ENCODE data around the gene NEO1. TPM values are rescaled to one million over a fixed set of nuclear protein-coding genes. Genes with fewer than 3 reads are reported as not detected.

NEO1 gene
- total RNA-seq, 1 experiment from 2014 or later = 12.4 TPM

DNA sequence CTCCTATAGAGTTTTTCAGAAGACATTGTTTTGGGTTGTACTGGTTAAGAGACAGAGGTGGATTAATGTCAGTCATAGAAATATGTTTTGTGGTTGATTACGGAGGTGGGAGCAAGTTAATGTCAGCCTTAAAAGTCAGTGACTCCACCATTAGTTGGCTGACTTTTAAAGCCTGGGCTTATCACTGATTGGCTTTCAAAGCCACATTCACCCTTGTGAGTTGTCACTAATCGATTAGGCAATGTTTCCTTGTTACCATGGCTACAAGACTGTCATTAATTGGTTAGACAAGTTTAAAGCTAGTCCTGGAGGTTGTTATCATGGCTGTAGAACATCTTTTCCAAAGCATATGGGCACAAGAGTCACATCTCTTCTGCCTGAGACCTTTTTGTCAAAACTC, 73.0 kb downstream of the NEO1 start:
- Mint-ChIP-seq H3K9me3 (ENCODE audit: unreplicated experiment) (no peaks in the 10 kb centered on the region), H3K27ac (ENCODE audit: unreplicated experiment) (no peak overlapping the region), H3K4me3 (ENCODE audit: unreplicated experiment) (no peak overlapping the region), H3K27me3 (ENCODE audit: insufficient read depth, unreplicated experiment) (no peaks in the 10 kb centered on the region), H3K4me1 (ENCODE audit: low read depth, unreplicated experiment) (no peaks in the 10 kb centered on the region), H3K36me3 (ENCODE audit: insufficient read depth, unreplicated experiment) (no peaks in the 10 kb centered on the region)
- Histone ChIP-seq H3K27me3 (replicated peaks; ENCODE audit: control insufficient read depth, insufficient read depth, low read length) (no peaks in the 10 kb centered on the region), H3K4me1 (peaks cover 12% of the 10 kb centered on the region; the same call in 1 of the 2 replicates), H3K9me3 (no peaks in the 10 kb centered on the region), H3K4me3 (ENCODE audit: low read depth, low read length) (no peak overlapping the region), H3K36me3 (ENCODE audit: control insufficient read depth, insufficient read depth, low read length) (no peaks in the 10 kb centered on the region)
- no TSS peak for BruUV-seq (replicated peaks)
- TF ChIP-seq, protein P1, sequence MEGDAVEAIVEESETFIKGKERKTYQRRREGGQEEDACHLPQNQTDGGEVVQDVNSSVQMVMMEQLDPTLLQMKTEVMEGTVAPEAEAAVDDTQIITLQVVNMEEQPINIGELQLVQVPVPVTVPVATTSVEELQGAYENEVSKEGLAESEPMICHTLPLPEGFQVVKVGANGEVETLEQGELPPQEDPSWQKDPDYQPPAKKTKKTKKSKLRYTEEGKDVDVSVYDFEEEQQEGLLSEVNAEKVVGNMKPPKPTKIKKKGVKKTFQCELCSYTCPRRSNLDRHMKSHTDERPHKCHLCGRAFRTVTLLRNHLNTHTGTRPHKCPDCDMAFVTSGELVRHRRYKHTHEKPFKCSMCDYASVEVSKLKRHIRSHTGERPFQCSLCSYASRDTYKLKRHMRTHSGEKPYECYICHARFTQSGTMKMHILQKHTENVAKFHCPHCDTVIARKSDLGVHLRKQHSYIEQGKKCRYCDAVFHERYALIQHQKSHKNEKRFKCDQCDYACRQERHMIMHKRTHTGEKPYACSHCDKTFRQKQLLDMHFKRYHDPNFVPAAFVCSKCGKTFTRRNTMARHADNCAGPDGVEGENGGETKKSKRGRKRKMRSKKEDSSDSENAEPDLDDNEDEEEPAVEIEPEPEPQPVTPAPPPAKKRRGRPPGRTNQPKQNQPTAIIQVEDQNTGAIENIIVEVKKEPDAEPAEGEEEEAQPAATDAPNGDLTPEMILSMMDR (IDR thresholded peaks at IDR 0.05; ENCODE audit: insufficient read depth in 1 of 2, low read depth in 1 of 2, low read length in 1 of 2, severe bottlenecking in 1 of 2, unreplicated experiment in 1 of 2) = no peak
- ChIA-PET CTCF (interaction anchor here (0.9 to 1.0 kb wide), 2 partner anchors 12 to 106 kb away, joined by 3 to 4 read pairs; no protein-coding TSS in a partner anchor), POLR2A (no interaction called here)
- DNase-seq = peak in 1 of 2 experiments; percentile 20
- intact Hi-C loops (cut with micrococcal nuclease; ENCODE audit: unreplicated experiment) = no loop called here

DNA sequence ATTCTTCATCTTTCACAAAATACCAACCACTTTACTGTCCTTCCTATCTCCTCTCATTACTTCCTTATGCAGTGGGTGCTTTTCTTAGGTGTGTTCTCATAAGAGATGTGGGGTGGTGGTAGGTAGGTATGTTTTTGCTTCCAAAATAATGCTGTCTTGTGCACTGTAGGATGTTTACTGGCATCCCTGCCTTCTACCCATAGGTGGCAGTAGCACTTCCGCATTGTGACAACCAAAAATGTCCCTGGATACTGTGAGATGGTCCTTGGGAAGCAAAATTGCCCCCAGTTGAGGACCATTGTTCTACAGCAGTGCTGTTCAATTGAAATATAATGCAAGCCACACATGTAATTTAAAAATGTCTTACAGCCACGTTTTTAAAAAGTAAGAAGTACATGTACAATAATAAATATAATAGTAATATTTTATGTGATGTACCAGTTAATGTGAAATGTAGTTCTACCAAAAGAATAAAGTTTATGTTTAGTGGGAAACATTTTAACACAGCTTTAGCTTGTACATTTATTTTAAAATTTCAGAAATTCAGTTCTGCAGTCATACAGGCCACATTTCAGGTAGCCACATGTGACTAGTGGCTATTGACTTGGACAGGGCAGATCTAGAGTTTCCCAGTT, 75.2 kb downstream of the NEO1 start:
- H3K4me1 Mint-ChIP-seq (ENCODE audit: low read depth, unreplicated experiment) = peaks cover 11% of the 10 kb centered on the region
- H3K36me3 ChIP-seq (ENCODE audit: control insufficient read depth, insufficient read depth, low read length) = no peaks in the 10 kb centered on the region
- DNase-seq = peak in 1 of 2 experiments; percentile 39
- peaks cover 12% of the 10 kb centered on the region; the same call in 1 of the 2 replicates for H3K4me1 ChIP-seq
- H3K9me3 Mint-ChIP-seq (ENCODE audit: unreplicated experiment) = no peaks in the 10 kb centered on the region
- CTCF ChIA-PET = no interaction called here
- no peaks in the 10 kb centered on the region for H3K27me3 Mint-ChIP-seq (ENCODE audit: insufficient read depth, unreplicated experiment)
- intact Hi-C loops (cut with micrococcal nuclease; ENCODE audit: unreplicated experiment) = no loop called here
- no peak overlapping the region for H3K27ac Mint-ChIP-seq (ENCODE audit: unreplicated experiment)
- TF ChIP-seq, protein P1 (IDR thresholded peaks at IDR 0.05; ENCODE audit: insufficient read depth in 1 of 2, low read depth in 1 of 2, low read length in 1 of 2, severe bottlenecking in 1 of 2, unreplicated experiment in 1 of 2) = peak; percentile 68 to 75
- no peak overlapping the region for H3K4me3 Mint-ChIP-seq (ENCODE audit: unreplicated experiment)
- H3K27me3 ChIP-seq (replicated peaks; ENCODE audit: control insufficient read depth, insufficient read depth, low read length) = no peaks in the 10 kb centered on the region
- no peaks in the 10 kb centered on the region for H3K9me3 ChIP-seq
- BruUV-seq (replicated peaks) = no TSS peak
- no peaks in the 10 kb centered on the region for H3K36me3 Mint-ChIP-seq (ENCODE audit: insufficient read depth, unreplicated experiment)
- H3K4me3 ChIP-seq (ENCODE audit: low read depth, low read length) = no peak overlapping the region
- POLR2A ChIA-PET = no interaction called here

DNA sequence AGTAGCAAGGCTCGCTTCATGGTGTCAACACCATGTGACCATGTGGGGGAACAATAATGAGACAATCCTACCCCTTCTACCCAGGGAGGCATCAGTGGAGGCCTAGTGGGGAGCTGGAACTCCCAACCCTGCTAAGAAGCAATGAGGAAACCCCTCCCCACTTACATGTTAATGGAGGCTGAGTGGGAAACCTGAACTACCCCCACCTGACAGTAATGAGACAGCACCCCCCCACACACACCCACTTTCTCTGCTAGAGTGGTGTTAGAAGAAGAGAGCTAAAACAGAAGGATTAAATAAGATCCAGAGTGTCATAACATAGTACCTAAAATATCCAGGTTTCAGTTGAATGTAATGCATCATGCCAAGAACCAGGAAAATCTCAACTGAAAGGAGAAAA, 78.6 kb downstream of the NEO1 start:
- no peak overlapping the region for H3K4me3 Mint-ChIP-seq (ENCODE audit: unreplicated experiment)
- H3K36me3 ChIP-seq (ENCODE audit: control insufficient read depth, insufficient read depth, low read length) = no peaks in the 10 kb centered on the region
- POLR2A ChIA-PET = no interaction called here
- peaks cover 14% of the 10 kb centered on the region for H3K4me1 Mint-ChIP-seq (ENCODE audit: low read depth, unreplicated experiment)
- no peaks in the 10 kb centered on the region for H3K9me3 Mint-ChIP-seq (ENCODE audit: unreplicated experiment)
- no TSS peak for BruUV-seq (replicated peaks)
- CTCF ChIA-PET = no interaction called here
- no peak for DNase-seq
- intact Hi-C loops (cut with micrococcal nuclease; ENCODE audit: unreplicated experiment) = no loop called here
- no peaks in the 10 kb centered on the region for H3K27me3 ChIP-seq (replicated peaks; ENCODE audit: control insufficient read depth, insufficient read depth, low read length)
- no peak overlapping the region for H3K4me3 ChIP-seq (ENCODE audit: low read depth, low read length)
- no peak overlapping the region for H3K27ac Mint-ChIP-seq (ENCODE audit: unreplicated experiment)
- no peaks in the 10 kb centered on the region for H3K9me3 ChIP-seq
- no peaks in the 10 kb centered on the region for H3K36me3 Mint-ChIP-seq (ENCODE audit: insufficient read depth, unreplicated experiment)
- TF ChIP-seq, protein P1 (IDR thresholded peaks at IDR 0.05; ENCODE audit: insufficient read depth in 1 of 2, low read depth in 1 of 2, low read length in 1 of 2, severe bottlenecking in 1 of 2, unreplicated experiment in 1 of 2) = no peak
- H3K4me1 ChIP-seq = no peaks in the 10 kb centered on the region
- no peaks in the 10 kb centered on the region for H3K27me3 Mint-ChIP-seq (ENCODE audit: insufficient read depth, unreplicated experiment)
